Karpas-422 (cell line): ENCODE data around the gene TMEM220. TPM values are rescaled to one million over a fixed set of nuclear protein-coding genes. Genes with fewer than 3 reads are reported as not detected.

Source experiments
- DNase-seq: peaks from one replicate; pipeline ENCODE4 v3.0.0-alpha.2; 2015
- H2AFZ ChIP-seq: fragments of 200-600 bp; sonication (generic); 2 replicates; pipeline ENCODE4 v1.6.1; 2014; ENCODE audit warnings: antibody characterized with exemption, low read length, mixed read lengths
- H3K27ac ChIP-seq: fragments of 200-600 bp; sonication (generic); 2 replicates; pipeline ENCODE4 v1.5.1; 2014; ENCODE audit warnings: mild to moderate bottlenecking, low read length, moderate library complexity
- H3K27me3 ChIP-seq: fragments of 200-600 bp; sonication (generic); 2 replicates; pipeline ENCODE4 v1.6.1; 2014; ENCODE audit warnings: low read length, mixed read lengths
- H3K36me3 ChIP-seq: fragments of 200-600 bp; sonication (generic); 2 replicates; pipeline ENCODE4 v1.6.1; 2014; ENCODE audit warnings: low read length, mixed read lengths; ENCODE audit not compliant: insufficient read depth
- H3K4me1 ChIP-seq: fragments of 200-600 bp; sonication (generic); 2 replicates; pipeline ENCODE4 v1.6.1; 2014; ENCODE audit warnings: mild to moderate bottlenecking, low read length, mixed read lengths
- H3K4me2 ChIP-seq: fragments of 200-600 bp; sonication (generic); 2 replicates; pipeline ENCODE4 v1.6.1; 2014; ENCODE audit warnings: low read length, low read depth, mild to moderate bottlenecking; ENCODE audit not compliant: poor library complexity, severe bottlenecking
- H3K4me3 ChIP-seq: fragments of 200-600 bp; sonication (generic); 2 replicates; pipeline ENCODE4 v1.5.1; 2014; ENCODE audit warnings: mild to moderate bottlenecking, antibody characterized with exemption, low read length, mixed read lengths
- H3K79me2 ChIP-seq: fragments of 200-600 bp; sonication (generic); 2 replicates; pipeline ENCODE4 v1.6.1; 2014; ENCODE audit warnings: mild to moderate bottlenecking, low read length, mixed read lengths
- H3K9ac ChIP-seq: fragments of 200-600 bp; sonication (generic); 2 replicates; pipeline ENCODE4 v1.6.0; 2014; ENCODE audit warnings: low read length
- H3K9me2 ChIP-seq: fragments of 200-600 bp; sonication (generic), shearing (Covaris generic); replicated peaks from 2 replicates; pipeline ENCODE4 v1.6.0; 2014; ENCODE audit warnings: mild to moderate bottlenecking, low read length, moderate library complexity; ENCODE audit not compliant: insufficient read depth
- H3K9me3 ChIP-seq: fragments of 300-700, 200-600 bp; sonication (generic); 2 replicates; pipeline ENCODE4 v1.6.1; 2014; ENCODE audit warnings: low read length, mixed read lengths
- H4K20me1 ChIP-seq: fragments of 200-600 bp; sonication (generic); 2 replicates; pipeline ENCODE4 v1.6.1; 2014; ENCODE audit warnings: mild to moderate bottlenecking, antibody characterized with exemption, low read length, low read depth; ENCODE audit not compliant: insufficient read depth
- total RNA-seq: library from RNA; depleted of rRNA; stranded (reverse); fragments of >200 nt; shearing (Covaris generic); gene quantifications from 2 replicates; pipeline ENCODE4 v1.2.3, GENCODE V29; 2014; ENCODE audit warnings: low replicate concordance; rRNA removed

TMEM220 gene
- total RNA-seq, 1 experiment from 2014 or later = not detected

DNA sequence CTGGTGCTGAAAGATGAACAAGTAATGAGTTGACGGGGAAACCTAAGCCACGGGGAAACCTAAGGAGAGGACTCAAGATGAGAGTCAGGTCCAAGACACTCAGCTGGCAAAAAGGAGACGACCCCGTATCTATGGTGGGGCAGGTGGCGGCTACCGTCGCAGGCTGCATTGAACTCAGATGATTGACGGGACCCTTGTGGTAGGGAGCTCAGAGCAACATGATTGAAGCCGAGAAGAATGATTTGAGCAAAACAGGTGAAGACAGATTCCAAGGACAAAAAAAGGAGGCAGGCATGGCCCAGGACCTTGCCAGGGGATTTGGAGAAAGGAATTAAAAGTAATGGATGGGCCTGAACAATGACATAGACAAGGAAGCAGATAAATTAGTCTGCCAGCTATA is 65.3 kb downstream of the TMEM220 start:
- Histone ChIP-seq H4K20me1 (no peaks in the 10 kb centered on the region), H3K4me1 (no peaks in the 10 kb centered on the region), H3K9me2 (no peaks in the 10 kb centered on the region), H3K36me3 (no peaks in the 10 kb centered on the region), H3K79me2 (no peaks in the 10 kb centered on the region), H3K4me2 (no peak overlapping the region), H3K9ac (no peak overlapping the region), H3K9me3 (no peaks in the 10 kb centered on the region), H3K27me3 (no peaks in the 10 kb centered on the region), H2AFZ (no peak overlapping the region), H3K27ac (no peak overlapping the region), H3K4me3 (no peak overlapping the region)
- DNase-seq = no peak

Other genes with a start within 250 kb of the TMEM220 start
- not detected in 2 replicates for gene MYH1, start 211.5 kb downstream of the TMEM220 start, total RNA-seq
- gene MYH2, start 180.4 kb downstream of the TMEM220 start, total RNA-seq = not detected in 2 replicates
- gene MYH3, start 72.7 kb downstream of the TMEM220 start, total RNA-seq = 1.0 and 1.7 TPM in 2 replicates
- gene SCO1, start 32.5 kb downstream of the TMEM220 start, total RNA-seq = 39.7 and 51.5 TPM in 2 replicates
- gene ADPRM, start 32.4 kb downstream of the TMEM220 start, total RNA-seq = 4.7 and 7.8 TPM in 2 replicates
- gene TMEM238L, start 74.1 kb upstream of the TMEM220 start, total RNA-seq = not detected in 2 replicates
- gene PIRT, start 108.1 kb upstream of the TMEM220 start, total RNA-seq = not detected in 2 replicates